NCI-H1417 (cell line): Measurements from ENCODE around the gene CIDEC.

Experiments used
- DNase-seq, 3 experiments: peaks; one replicate each; lab custom pipeline; 2025; lab: John Stamatoyannopoulos, UW

The CIDEC gene

DNA sequence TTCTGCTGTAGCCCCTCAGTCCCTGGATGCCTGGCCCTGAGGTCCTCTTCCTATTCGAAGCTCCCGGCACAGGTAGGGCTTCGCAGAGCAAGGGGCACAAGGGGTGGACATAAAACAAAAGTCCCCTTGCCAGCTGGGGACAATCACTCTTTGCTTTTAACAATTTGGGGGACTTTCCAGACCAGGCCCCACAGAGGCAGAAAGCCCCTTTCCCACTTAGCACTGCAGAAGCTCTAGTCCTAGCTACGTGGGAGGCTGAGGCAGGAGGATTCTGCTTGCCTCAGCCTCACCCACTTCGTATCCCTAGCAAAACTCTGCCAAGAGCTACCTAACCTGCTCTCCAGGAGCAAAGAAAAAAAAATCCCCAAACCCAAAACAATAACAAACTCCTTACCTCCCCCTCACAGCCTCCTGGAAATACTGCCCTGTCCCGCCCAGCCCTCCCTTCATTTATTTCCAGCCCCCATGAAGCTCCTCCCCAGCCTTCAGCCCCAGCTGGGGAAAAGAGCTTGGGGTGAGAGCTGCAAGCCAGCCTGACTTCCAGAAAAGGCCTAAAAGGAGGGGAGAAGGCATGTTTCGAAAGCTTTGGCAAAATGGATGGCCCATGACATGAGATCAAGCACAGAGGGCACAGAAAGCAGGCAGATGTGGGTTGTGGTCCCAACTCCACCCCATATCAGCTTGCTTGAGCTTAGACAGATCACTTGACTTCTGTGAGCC is at the start of gene CIDEC:
TSS of gene CIDEC (minus strand) at position 424 of the 720 bp plus-strand sequence. CDS start 1,767 bp downstream, outside the sequence.
- no peak for DNase-seq

DNA sequence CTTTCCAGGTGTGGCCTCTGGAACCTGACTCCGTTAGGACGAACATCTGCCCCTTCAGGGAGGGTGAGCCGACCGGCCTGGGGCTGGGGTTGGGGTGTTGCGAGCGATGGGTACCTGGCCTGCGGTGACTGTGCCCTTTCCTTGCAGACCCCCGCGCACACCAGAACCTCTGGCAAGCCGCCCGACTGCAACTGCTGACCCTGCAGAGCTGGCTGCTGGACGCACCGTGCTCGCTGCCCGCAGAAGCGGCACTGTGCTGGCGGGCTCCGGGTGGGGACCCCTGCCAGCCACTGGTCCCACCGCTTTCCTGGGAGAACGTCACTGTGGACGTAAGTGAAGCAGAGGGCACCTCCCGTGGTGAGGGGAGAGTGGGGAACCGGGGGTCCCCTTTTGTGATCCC is 48.1 kb upstream of the CIDEC start:
- no peak for DNase-seq

DNA sequence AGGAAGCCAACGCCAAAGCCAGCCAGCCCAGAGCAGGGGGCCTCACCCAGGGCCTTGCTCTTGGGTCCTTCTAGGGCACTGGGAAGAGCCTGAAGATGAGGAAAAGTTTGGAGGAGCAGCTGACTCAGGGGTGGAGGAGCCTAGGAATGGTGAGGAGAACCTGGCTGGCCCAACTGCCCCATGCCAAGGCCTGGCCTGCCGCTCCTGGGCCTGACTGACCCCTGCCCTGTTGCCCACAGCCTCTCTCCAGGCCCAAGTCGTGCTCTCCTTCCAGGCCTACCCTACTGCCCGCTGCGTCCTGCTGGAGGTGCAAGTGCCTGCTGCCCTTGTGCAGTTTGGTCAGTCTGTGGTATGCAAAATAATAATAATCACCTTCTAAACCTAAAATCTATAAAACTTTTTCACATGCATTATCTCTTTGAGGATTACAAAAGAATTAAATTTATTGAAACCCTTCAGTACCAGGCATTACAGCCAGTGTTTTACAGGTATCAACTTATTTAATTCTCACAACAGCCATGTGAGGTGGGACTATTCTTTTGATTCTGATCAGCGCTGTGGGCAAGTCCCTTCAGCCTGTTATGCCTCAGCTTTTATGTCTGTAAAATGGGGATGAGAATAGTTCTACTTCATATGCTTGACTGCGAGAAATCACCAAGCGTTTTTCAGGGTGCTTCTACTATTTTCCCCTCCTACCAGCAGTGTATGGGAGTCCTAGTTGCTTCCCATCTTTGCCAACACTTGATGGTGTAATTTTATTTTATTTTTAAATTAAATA is 38.4 kb upstream of the CIDEC start:
- DNase-seq = no peak

- no peak for DNase-seq
Measured at GRCh38 chr3:9917820-9918219, 37.8 kb upstream of the CIDEC start.

GRCh38 chr3:9916734-9917680 is 37.0 kb upstream of the CIDEC start, which contains the start of gene IL17RC:
Gene IL17RC (plus strand): TSS chr3:9917098. CDS start chr3:9917316, 218 bp downstream.
- DNase-seq = peak; percentile 53 to 75 (median 72)

GRCh38 chr3:9916346-9916733 is 36.3 kb upstream of the CIDEC start:
- peak in 1 of 3 experiments; percentile 27 for DNase-seq

GRCh38 chr3:9915254-9916141 is 35.4 kb upstream of the CIDEC start:
- DNase-seq = peak; percentile 22 to 74 (median 71)

GRCh38 chr3:9914559-9915253 is 34.7 kb upstream of the CIDEC start:
- DNase-seq = peak in 1 of 3 experiments; percentile 73

DNA sequence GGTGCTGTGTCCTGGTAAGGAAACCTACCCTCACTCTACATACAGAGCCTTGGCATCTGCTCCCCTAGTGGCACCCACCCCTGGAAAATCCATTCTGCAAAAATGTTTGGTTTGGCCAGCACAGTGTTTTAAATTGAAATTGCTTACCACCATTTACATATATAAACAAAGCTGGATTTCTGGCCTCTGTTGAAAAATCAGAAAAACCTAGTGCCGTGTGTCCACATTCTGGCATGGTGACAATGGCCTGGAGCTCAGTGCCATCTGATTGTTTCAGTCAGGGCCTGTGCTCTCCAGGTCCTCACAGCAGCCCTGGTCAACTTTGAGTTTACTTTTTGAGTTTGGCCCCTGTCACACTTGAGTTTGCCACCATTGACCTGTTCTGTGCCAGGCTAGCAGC is 34.0 kb upstream of the CIDEC start:
- DNase-seq = no peak

GRCh38 chr3:9913601-9914000 is 33.5 kb upstream of the CIDEC start:
- no peak for DNase-seq

DNA sequence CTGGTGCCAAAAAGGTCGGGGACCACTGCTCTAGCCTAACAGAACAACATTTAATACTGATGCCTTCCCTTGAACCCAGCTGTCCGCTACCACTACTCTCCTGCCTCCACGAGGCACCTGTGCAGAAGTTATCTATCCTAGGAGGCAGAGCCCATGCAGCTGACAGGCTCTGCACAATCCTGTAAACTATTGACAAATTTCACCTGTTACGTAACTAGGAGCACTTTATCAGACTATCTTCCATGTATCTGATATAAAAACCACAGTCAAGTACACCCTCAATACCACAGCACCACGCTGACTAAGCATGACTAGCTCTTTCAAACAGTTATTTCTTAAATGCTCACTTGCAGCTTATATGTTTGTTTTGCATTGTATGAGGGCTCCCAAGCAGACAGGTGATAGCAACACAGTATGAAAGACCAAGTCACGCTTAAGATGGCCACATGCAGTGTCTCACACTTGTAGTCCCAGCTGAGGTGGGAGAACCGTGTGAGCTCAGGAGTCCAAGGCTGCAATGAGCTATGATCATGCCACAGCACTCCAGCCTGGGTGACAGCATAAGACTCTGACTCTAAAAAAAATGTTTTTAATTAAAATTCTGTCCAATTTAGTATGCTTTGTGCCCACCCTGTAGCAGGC is 32.4 kb upstream of the CIDEC start:
- DNase-seq = no peak

DNA sequence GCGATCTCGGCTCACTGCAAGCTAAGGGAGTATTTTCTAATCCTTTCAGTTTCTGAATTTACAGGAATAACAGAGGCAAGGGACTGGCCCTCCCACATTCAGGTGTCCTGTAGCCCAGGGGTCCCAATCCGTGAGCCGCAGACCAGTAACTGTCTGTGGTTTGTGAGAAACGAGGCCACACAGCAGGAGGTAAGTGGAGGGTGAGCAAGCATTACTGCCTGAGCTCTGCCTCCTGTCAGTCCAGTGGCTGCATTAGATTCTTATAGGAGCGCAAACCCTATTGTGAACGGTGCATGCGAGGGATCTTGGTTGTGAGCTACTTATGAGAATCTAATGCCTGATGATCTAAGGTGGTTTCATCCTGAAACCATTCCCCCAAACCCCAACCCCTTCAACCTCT is 31.8 kb upstream of the CIDEC start:
- DNase-seq = no peak

DNA sequence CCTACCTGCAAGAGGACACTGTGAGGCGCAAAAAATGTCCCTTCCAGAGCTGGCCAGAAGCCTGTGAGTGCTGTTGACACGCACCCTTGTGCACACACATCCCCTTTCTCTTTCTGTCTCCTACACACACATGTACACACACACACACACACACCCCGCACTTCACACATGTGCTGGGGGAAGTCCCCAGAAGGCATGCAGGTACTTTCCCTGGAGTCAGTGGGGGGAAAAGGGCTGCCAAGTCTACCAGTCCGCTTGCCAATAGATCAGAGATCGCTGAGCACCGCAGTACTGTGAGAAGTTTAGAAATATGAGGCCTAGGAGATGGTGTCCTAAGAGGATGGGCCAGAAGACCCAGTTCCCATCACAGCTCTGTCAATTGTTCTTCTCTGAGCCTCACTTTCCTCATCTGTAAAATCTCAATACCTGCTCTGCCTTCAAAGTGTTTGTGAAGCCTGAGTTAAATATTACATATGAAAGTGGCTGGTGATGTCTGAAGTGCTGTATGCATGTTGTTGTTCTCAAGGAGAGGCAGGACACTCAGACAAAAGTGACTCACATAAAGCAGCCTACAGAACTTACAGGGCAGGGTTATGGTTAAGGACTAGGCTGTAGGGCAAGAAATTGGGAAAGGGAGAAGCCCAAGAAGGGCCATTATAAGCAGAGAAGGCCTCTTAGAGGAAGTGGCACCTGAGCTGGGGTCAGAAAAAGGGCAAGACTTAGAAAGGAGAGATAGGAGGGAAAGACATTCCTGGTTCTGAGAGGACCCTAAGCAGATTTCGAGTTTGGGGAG is 29.4 kb upstream of the CIDEC start:
- DNase-seq = no peak

DNA sequence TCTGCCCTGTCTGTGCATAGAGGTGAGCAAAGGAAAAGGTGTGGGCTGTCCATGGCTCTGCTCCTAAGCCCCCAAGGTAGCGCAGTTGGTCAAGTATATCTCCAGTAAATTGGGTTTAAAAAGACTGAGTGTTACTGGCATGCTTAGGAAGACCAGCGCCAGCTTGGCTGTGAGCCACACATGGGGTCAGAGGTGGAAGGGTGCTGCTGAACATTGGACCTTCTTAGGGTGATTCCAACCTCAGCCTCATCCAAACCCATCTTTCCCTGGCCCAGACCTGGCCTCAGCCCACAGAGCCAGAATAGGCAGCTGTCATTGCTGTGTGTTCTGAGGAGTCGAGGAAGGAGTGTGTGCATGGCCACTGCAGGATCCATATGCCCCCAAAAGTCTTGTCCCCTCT is 28.2 kb upstream of the CIDEC start:
- no peak for DNase-seq

DNA sequence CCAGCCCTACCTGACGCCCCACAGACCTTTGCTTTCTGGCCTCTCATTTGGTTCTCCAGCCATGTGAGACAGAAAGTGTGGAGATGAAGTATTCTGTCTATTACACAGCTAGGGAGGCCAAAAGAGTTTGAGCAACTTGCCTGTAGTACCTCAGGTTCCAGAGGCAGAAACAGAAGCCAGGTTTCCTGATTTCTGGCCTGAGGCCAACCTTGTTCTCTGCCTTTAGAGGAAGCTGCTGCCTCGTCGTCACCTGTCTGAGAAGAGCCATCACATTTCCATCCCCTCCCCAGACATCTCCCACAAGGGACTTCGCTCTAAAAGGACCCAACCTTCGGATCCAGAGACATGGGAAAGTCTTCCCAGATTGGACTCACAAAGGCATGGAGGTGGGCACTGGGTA is 26.4 kb upstream of the CIDEC start:
- DNase-seq = no peak

GRCh38 chr3:9903904-9904303 is 23.9 kb upstream of the CIDEC start:
- DNase-seq = no peak

- DNase-seq = no peak
Measured at GRCh38 chr3:9903238-9903624, 23.2 kb upstream of the CIDEC start.

- peak in 2 of 3 experiments; percentile 28 to 43 for DNase-seq
Measured at GRCh38 chr3:9902372-9903237, 22.6 kb upstream of the CIDEC start, which contains the start of gene IL17RE. Gene IL17RE (plus strand): TSS chr3:9902848. CDS start chr3:9902933, 85 bp downstream.
